Left hindlimb (tissue), 1 donor: ENCODE data around the gene CCDC9B.
A peak's percentile ranks its signal among the peaks of the same experiment; 100 is the strongest.

Source experiments
- DNase-seq: peaks from one replicate; pipeline ENCODE4 v3.0.0-alpha.2; 2018

The CCDC9B gene

GRCh38 chr15:40325700-40326099 is 15.0 kb downstream of the CCDC9B start:
- no peak for DNase-seq

- no peak for DNase-seq
Observed at GRCh38 chr15:40325188-40325587, 15.6 kb downstream of the CCDC9B start.

- DNase-seq = no peak
Observed at GRCh38 chr15:40323953-40324937, 16.5 kb downstream of the CCDC9B start.

- peak; percentile 95 for DNase-seq
Observed at GRCh38 chr15:40323239-40323952, 17.3 kb downstream of the CCDC9B start, which contains the start of gene INAFM2. Gene INAFM2 (plus strand): TSS chr15:40323692. CDS start chr15:40324056, 364 bp downstream.

- no peak for DNase-seq
Observed at GRCh38 chr15:40322531-40323238, 18.1 kb downstream of the CCDC9B start.

- DNase-seq = no peak
Observed at GRCh38 chr15:40320931-40321371, 19.8 kb downstream of the CCDC9B start.

GRCh38 chr15:40320409-40320808 is 20.3 kb downstream of the CCDC9B start:
- no peak for DNase-seq

- DNase-seq = no peak
Observed at GRCh38 chr15:40317580-40317979, 23.2 kb downstream of the CCDC9B start.

GRCh38 chr15:40316931-40317330 is 23.8 kb downstream of the CCDC9B start:
- DNase-seq = no peak

- DNase-seq = no peak
Observed at GRCh38 chr15:40314723-40315276, 25.9 kb downstream of the CCDC9B start.

GRCh38 chr15:40313531-40314398 is 27.0 kb downstream of the CCDC9B start:
- no peak for DNase-seq

GRCh38 chr15:40312370-40313158 is 28.2 kb downstream of the CCDC9B start:
- no peak for DNase-seq

- DNase-seq = no peak
Observed at GRCh38 chr15:40310993-40311392, 29.7 kb downstream of the CCDC9B start.

GRCh38 chr15:40310001-40310959 is 30.5 kb downstream of the CCDC9B start:
- DNase-seq = no peak

GRCh38 chr15:40309344-40309862 is 31.3 kb downstream of the CCDC9B start:
- no peak for DNase-seq

GRCh38 chr15:40307421-40308211 is 33.1 kb downstream of the CCDC9B start, which contains the start of gene PLCB2:
Gene PLCB2 (minus strand): TSS chr15:40307935. CDS start chr15:40307672, 263 bp downstream.
- peak; percentile 62 for DNase-seq

GRCh38 chr15:40306908-40307307 is 33.8 kb downstream of the CCDC9B start:
- DNase-seq = no peak

GRCh38 chr15:40306371-40306770 is 34.4 kb downstream of the CCDC9B start:
- DNase-seq = no peak
